ENCODE results near the gene MOGAT3.

The MOGAT3 gene

GRCh38 chr7:101233907-101234547, 33.2 kb upstream of the MOGAT3 start:
- no peak for DNase-seq

- no peak for DNase-seq
Measured at GRCh38 chr7:101232141-101232850, 31.5 kb upstream of the MOGAT3 start.

GRCh38 chr7:101231644-101232043, 30.8 kb upstream of the MOGAT3 start:
- DNase-seq: no peak

- no peak for DNase-seq
Measured at GRCh38 chr7:101226721-101227120, 25.9 kb upstream of the MOGAT3 start.

- DNase-seq: no peak
Measured at GRCh38 chr7:101225650-101226049, 24.8 kb upstream of the MOGAT3 start.

- DNase-seq: no peak
Measured at GRCh38 chr7:101223528-101223927, 22.7 kb upstream of the MOGAT3 start.

GRCh38 chr7:101222275-101222830, 21.5 kb upstream of the MOGAT3 start:
- DNase-seq: no peak

- no peak for DNase-seq
Measured at GRCh38 chr7:101220295-101220694, 19.5 kb upstream of the MOGAT3 start.

- no peak for DNase-seq
Measured at GRCh38 chr7:101218236-101219125, 17.6 kb upstream of the MOGAT3 start.

- DNase-seq: peak; percentile 87 to 94
Measured at GRCh38 chr7:101217388-101218235, 16.8 kb upstream of the MOGAT3 start, which contains the start of the genes PLOD3 and ZNHIT1. PLOD3 (minus strand) TSS chr7:101217581; CDS start chr7:101217274, 307 bp downstream. ZNHIT1 (plus strand) TSS chr7:101218165; CDS start chr7:101218196, 31 bp downstream.

GRCh38 chr7:101216860-101217387, 16.1 kb upstream of the MOGAT3 start:
- DNase-seq: no peak

- no peak for DNase-seq
Measured at GRCh38 chr7:101216001-101216859, 15.4 kb upstream of the MOGAT3 start.

- DNase-seq: no peak
Measured at GRCh38 chr7:101212014-101212413, 11.2 kb upstream of the MOGAT3 start.

GRCh38 chr7:101211501-101211900, 10.7 kb upstream of the MOGAT3 start:
- no peak for DNase-seq

- no peak for DNase-seq
Measured at GRCh38 chr7:101210143-101210542, 9.3 kb upstream of the MOGAT3 start.

- DNase-seq: no peak
Measured at GRCh38 chr7:101208794-101209193, 8.0 kb upstream of the MOGAT3 start.

GRCh38 chr7:101207459-101207858, 6.6 kb upstream of the MOGAT3 start:
- no peak for DNase-seq

GRCh38 chr7:101206665-101207042, 5.8 kb upstream of the MOGAT3 start:
- DNase-seq: no peak

- DNase-seq: no peak
Measured at GRCh38 chr7:101205901-101206664, 5.2 kb upstream of the MOGAT3 start.

Data from hippocampal formation (tissue), 2 donors.